Measurements from ENCODE around the gene CENPO.

Gene CENPO

GRCh38 chr2:24819442-24820174 is 26.4 kb downstream of the CENPO start:
- TF ChIP-seq EZH2phosphoT487 (IDR thresholded peaks at IDR 0.05; ENCODE audit: low read length) (no peak), CTCF (IDR thresholded peaks at IDR 0.05; ENCODE audit: low read length) (no peak), EZH2 (optimal IDR thresholded peaks at IDR 0.05; ENCODE audit: low read depth, low read length) (no peak)
- Histone ChIP-seq H3K9me2 (replicated peaks; ENCODE audit: insufficient read depth, low read length) (no peaks in the 10 kb centered on the region), H3K36me3 (replicated peaks; ENCODE audit: insufficient read depth, low read length) (peaks cover 25% of the 10 kb centered on the region), H3K4me3 (ENCODE audit: low read length) (no peak overlapping the region), H3K4me2 (ENCODE audit: low read depth, low read length) (no peak overlapping the region), H3K27ac (ENCODE audit: low read length) (no peak overlapping the region), H3K9ac (ENCODE audit: low read length) (no peak overlapping the region), H3K4me1 (ENCODE audit: low read length) (peaks cover 29% of the 10 kb centered on the region), H3F3A (ENCODE audit: insufficient read depth, low read length) (peaks cover 30% of the 10 kb centered on the region), H3K27me3 (replicated peaks; ENCODE audit: insufficient read depth, low read length) (no peaks in the 10 kb centered on the region), H2AFZ (ENCODE audit: low read length) (no peak overlapping the region), H3K9me3 (replicated peaks; ENCODE audit: insufficient read depth, low read length) (no peaks in the 10 kb centered on the region), H4K20me1 (ENCODE audit: insufficient read depth, low read length) (no peaks in the 10 kb centered on the region), H3K79me2 (ENCODE audit: low read length) (peaks cover 23% of the 10 kb centered on the region)
- no peak for DNase-seq

- H3K4me1 ChIP-seq (ENCODE audit: low read length), result peaks cover 29% of the 10 kb centered on the region
- peaks cover 30% of the 10 kb centered on the region for H3F3A ChIP-seq (ENCODE audit: insufficient read depth, low read length)
- H3K27ac ChIP-seq (ENCODE audit: low read length), result no peak overlapping the region
- H3K9me3 ChIP-seq (replicated peaks; ENCODE audit: insufficient read depth, low read length), result no peaks in the 10 kb centered on the region
- no peak overlapping the region for H3K9ac ChIP-seq (ENCODE audit: low read length)
- TF ChIP-seq CTCF (IDR thresholded peaks at IDR 0.05; ENCODE audit: low read length) (no peak), EZH2phosphoT487 (IDR thresholded peaks at IDR 0.05; ENCODE audit: low read length) (no peak), EZH2 (optimal IDR thresholded peaks at IDR 0.05; ENCODE audit: low read depth, low read length) (no peak)
- no peak overlapping the region for H2AFZ ChIP-seq (ENCODE audit: low read length)
- H3K9me2 ChIP-seq (replicated peaks; ENCODE audit: insufficient read depth, low read length), result no peaks in the 10 kb centered on the region
- no peaks in the 10 kb centered on the region for H3K27me3 ChIP-seq (replicated peaks; ENCODE audit: insufficient read depth, low read length)
- no peaks in the 10 kb centered on the region for H4K20me1 ChIP-seq (ENCODE audit: insufficient read depth, low read length)
- no peak overlapping the region for H3K4me2 ChIP-seq (ENCODE audit: low read depth, low read length)
- DNase-seq, result no peak
- peaks cover 22% of the 10 kb centered on the region for H3K79me2 ChIP-seq (ENCODE audit: low read length)
- no peak overlapping the region for H3K4me3 ChIP-seq (ENCODE audit: low read length)
- peaks cover 24% of the 10 kb centered on the region for H3K36me3 ChIP-seq (replicated peaks; ENCODE audit: insufficient read depth, low read length)
Observed at GRCh38 chr2:24820175-24820513, 26.9 kb downstream of the CENPO start.

- Histone ChIP-seq H3K9ac (ENCODE audit: low read length) (no peak overlapping the region), H3K9me3 (replicated peaks; ENCODE audit: insufficient read depth, low read length) (no peaks in the 10 kb centered on the region), H3K4me1 (ENCODE audit: low read length) (peaks cover 29% of the 10 kb centered on the region), H3K9me2 (replicated peaks; ENCODE audit: insufficient read depth, low read length) (no peaks in the 10 kb centered on the region), H3K36me3 (replicated peaks; ENCODE audit: insufficient read depth, low read length) (peaks cover 19% of the 10 kb centered on the region), H3F3A (ENCODE audit: insufficient read depth, low read length) (peaks cover 30% of the 10 kb centered on the region), H3K4me2 (ENCODE audit: low read depth, low read length) (no peak overlapping the region), H3K27ac (ENCODE audit: low read length) (no peak overlapping the region), H3K4me3 (ENCODE audit: low read length) (no peak overlapping the region), H2AFZ (ENCODE audit: low read length) (no peak overlapping the region), H3K79me2 (ENCODE audit: low read length) (peaks cover 15% of the 10 kb centered on the region), H3K27me3 (replicated peaks; ENCODE audit: insufficient read depth, low read length) (no peaks in the 10 kb centered on the region), H4K20me1 (ENCODE audit: insufficient read depth, low read length) (no peaks in the 10 kb centered on the region)
- DNase-seq, result no peak
- TF ChIP-seq EZH2 (optimal IDR thresholded peaks at IDR 0.05; ENCODE audit: low read depth, low read length), result no peak
- TF ChIP-seq CTCF (IDR thresholded peaks at IDR 0.05; ENCODE audit: low read length), result no peak
- no peak for TF ChIP-seq EZH2phosphoT487 (IDR thresholded peaks at IDR 0.05; ENCODE audit: low read length)
Observed at GRCh38 chr2:24820598-24821432, 27.6 kb downstream of the CENPO start.
